Brain microvascular endothelial cell (primary cell): Measurements from ENCODE around the gene ZBTB20.

ENCODE experiments used
- DNase-seq: peaks from one replicate; pipeline ENCODE4 v3.0.0-alpha.2; 2020
- H3K27ac ChIP-seq: fragments of 250-450 bp; sonication (Bioruptor Pico); 2 replicates; pipeline ENCODE4 v1.5.1; 2020; ENCODE audit warnings: mild to moderate bottlenecking, moderate library complexity
- H3K27me3 ChIP-seq: fragments of 250-450 bp; sonication (Bioruptor Pico); replicated peaks from 2 replicates; pipeline ENCODE4 v1.5.1; 2020; ENCODE audit warnings: mild to moderate bottlenecking
- H3K36me3 ChIP-seq: fragments of 250-450 bp; sonication (Bioruptor Pico); replicated peaks from 2 replicates; pipeline ENCODE4 v1.5.1; 2020; ENCODE audit warnings: mild to moderate bottlenecking
- H3K4me3 ChIP-seq: 2 replicates; pipeline ENCODE4 v1.5.1; 2011; ENCODE audit warnings: low read depth, mild to moderate bottlenecking, control low read depth, low read length, moderate library complexity
- in situ Hi-C: cut with HindIII; loops from 2 replicates; pipeline ENCODE4 v1.10.0; 2017; ENCODE audit warnings: low sequenced_read_pairs, low pct_ligation_motif_present
- TF ChIP-seq, protein P1 (sequence below): IDR thresholded peaks from 2 replicates; pipeline ENCODE4 v1.5.1; 2011; ENCODE audit warnings: low read depth, mild to moderate bottlenecking, moderate library complexity, low read length, control low read depth, inconsistent platforms; ENCODE audit errors: missing control alignments

ZBTB20 gene

GRCh38 chr3:114872588-114872987 is 274.5 kb downstream of the ZBTB20 start:
- no peak for DNase-seq
- TF ChIP-seq, protein P1, sequence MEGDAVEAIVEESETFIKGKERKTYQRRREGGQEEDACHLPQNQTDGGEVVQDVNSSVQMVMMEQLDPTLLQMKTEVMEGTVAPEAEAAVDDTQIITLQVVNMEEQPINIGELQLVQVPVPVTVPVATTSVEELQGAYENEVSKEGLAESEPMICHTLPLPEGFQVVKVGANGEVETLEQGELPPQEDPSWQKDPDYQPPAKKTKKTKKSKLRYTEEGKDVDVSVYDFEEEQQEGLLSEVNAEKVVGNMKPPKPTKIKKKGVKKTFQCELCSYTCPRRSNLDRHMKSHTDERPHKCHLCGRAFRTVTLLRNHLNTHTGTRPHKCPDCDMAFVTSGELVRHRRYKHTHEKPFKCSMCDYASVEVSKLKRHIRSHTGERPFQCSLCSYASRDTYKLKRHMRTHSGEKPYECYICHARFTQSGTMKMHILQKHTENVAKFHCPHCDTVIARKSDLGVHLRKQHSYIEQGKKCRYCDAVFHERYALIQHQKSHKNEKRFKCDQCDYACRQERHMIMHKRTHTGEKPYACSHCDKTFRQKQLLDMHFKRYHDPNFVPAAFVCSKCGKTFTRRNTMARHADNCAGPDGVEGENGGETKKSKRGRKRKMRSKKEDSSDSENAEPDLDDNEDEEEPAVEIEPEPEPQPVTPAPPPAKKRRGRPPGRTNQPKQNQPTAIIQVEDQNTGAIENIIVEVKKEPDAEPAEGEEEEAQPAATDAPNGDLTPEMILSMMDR = no peak
- in situ Hi-C loops = no loop called here
- H3K27me3 ChIP-seq = no peaks in the 10 kb centered on the region
- no peaks in the 10 kb centered on the region for H3K36me3 ChIP-seq
- no peak overlapping the region for H3K27ac ChIP-seq
- H3K4me3 ChIP-seq = no peak overlapping the region

- TF ChIP-seq, protein P1 = no peak
- in situ Hi-C loops = no loop called here
- H3K4me3 ChIP-seq = no peak overlapping the region
- DNase-seq = no peak
- no peak overlapping the region for H3K27ac ChIP-seq
- H3K36me3 ChIP-seq = no peaks in the 10 kb centered on the region
- no peaks in the 10 kb centered on the region for H3K27me3 ChIP-seq
Observed at GRCh38 chr3:114872050-114872449, 275.0 kb downstream of the ZBTB20 start.

- TF ChIP-seq, protein P1 = no peak
- H3K27me3 ChIP-seq = no peaks in the 10 kb centered on the region
- H3K4me3 ChIP-seq = no peak overlapping the region
- in situ Hi-C loops = no loop called here
- DNase-seq = no peak
- no peak overlapping the region for H3K27ac ChIP-seq
- H3K36me3 ChIP-seq = no peaks in the 10 kb centered on the region
Observed at GRCh38 chr3:114867835-114868503, 279.1 kb downstream of the ZBTB20 start.

DNA sequence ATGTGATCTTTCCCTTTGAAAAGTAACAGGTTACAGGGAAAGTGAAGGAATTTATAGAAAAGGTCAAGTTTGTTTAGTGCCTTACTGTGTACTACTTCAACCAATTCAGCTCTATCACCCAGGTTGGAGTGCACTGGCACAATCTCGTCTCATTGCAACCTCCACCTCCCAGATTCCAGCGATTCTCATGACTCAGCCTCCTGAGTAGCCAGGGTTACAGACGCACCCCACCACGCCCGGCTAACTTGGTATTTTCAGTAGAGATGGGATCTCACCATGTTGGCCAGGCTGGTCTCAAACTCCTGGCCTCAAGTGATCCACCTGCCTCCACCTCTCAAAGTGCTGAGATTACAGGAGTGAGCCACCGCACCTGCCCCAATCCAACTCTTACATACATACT is 279.7 kb downstream of the ZBTB20 start:
- H3K4me3 ChIP-seq = no peak overlapping the region
- in situ Hi-C loops = no loop called here
- H3K36me3 ChIP-seq = no peaks in the 10 kb centered on the region
- no peaks in the 10 kb centered on the region for H3K27me3 ChIP-seq
- TF ChIP-seq, protein P1 = no peak
- H3K27ac ChIP-seq = no peak overlapping the region
- no peak for DNase-seq

DNA sequence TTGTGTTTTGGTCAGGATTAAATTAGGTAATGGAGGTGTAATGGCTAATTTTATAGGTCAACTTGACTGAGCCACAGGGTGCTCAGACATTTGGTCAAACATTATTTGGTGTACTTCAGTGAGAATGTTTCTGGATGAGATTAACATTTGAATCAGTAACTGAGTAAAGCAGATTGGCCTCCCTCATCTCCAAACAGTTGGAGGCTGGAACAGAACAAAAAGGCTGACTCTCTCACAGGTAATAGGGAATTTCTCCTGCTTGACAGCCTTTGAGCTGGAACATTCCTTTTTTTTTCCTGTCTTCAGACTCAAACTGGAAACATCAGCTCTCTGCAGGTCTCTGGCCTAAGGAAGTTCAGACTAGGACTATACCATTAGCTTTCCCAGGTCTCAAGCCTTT is 280.7 kb downstream of the ZBTB20 start:
- Histone ChIP-seq H3K27me3 (no peaks in the 10 kb centered on the region), H3K36me3 (no peaks in the 10 kb centered on the region), H3K4me3 (no peak overlapping the region), H3K27ac (no peak overlapping the region)
- DNase-seq = no peak
- TF ChIP-seq, protein P1 = no peak
- in situ Hi-C loops = no loop called here

GRCh38 chr3:114864970-114865369 is 282.1 kb downstream of the ZBTB20 start:
- no peak overlapping the region for H3K4me3 ChIP-seq
- in situ Hi-C loops = no loop called here
- no peaks in the 10 kb centered on the region for H3K27me3 ChIP-seq
- TF ChIP-seq, protein P1 = no peak
- H3K36me3 ChIP-seq = no peaks in the 10 kb centered on the region
- no peak for DNase-seq
- no peak overlapping the region for H3K27ac ChIP-seq
